Activated T-cell treated with anti-CD3 and anti-CD28 coated beads, Interleukin-2, amount 50 U/mL, for 72 hours (primary cell): ENCODE results near the gene ATOH7. TPM values are rescaled to one million over a fixed set of nuclear protein-coding genes. Genes with fewer than 3 reads are reported as not detected.
"Not testable (repeated sequence)": the region's sequence is repeated elsewhere in the genome, so short reads cannot be mapped to it uniquely, and the experiment has no call there.

Experiments used
- ATAC-seq, 2 donors: fragments of 150-1000 bp; cut with Tn5 transposase; replicated peaks in 1 of 2; 2 replicates each; pipeline ENCODE4 v1.10.0; 2021; ENCODE audit warnings: moderate library complexity in 2 of 2, mild to moderate bottlenecking in 1 of 2
- DNase-seq, 2 donors: peaks; one replicate each; pipeline ENCODE4 v3.0.0; 2021 to 2022; ENCODE audit warnings: mixed read lengths in 1 of 2
- H3K27ac Mint-ChIP-seq: one replicate; pipeline ENCODE4 v1.8.0; 2022; ENCODE audit warnings: mild to moderate bottlenecking, moderate library complexity, mixed read lengths
- H3K27me3 Mint-ChIP-seq: one replicate; pipeline ENCODE4 v1.8.0; 2022; ENCODE audit warnings: low read depth, mixed read lengths
- H3K36me3 Mint-ChIP-seq, 2 donors: one replicate each; pipeline ENCODE4 v1.8.0; 2022; ENCODE audit warnings: mixed read lengths in 2 of 2, mild to moderate bottlenecking in 1 of 2; ENCODE audit not compliant: insufficient read depth in 2 of 2
- H3K4me1 Mint-ChIP-seq: one replicate; pipeline ENCODE4 v1.8.0; 2022; ENCODE audit warnings: low read depth, mixed read lengths
- H3K4me3 Mint-ChIP-seq, 2 donors: one replicate each; pipeline ENCODE4 v1.8.0; 2022; ENCODE audit warnings: mild to moderate bottlenecking in 2 of 2, mixed read lengths in 2 of 2, moderate library complexity in 2 of 2
- H3K9me3 Mint-ChIP-seq, 2 donors: one replicate each; pipeline ENCODE4 v1.8.0; 2022; ENCODE audit warnings: mixed read lengths in 2 of 2
- total RNA-seq, 2 donors: library from RNA; stranded (reverse); gene quantifications; one replicate each; pipeline ENCODE4 v1.2.3, GENCODE V29; 2022

ATOH7 gene
- total RNA-seq, 2 donors from 2014 or later = not detected

GRCh38 chr10:68251625-68252495 lies 19.9 kb upstream of the ATOH7 start:
- H3K4me1 Mint-ChIP-seq = peaks cover 8% of the 10 kb centered on the region
- no peaks in the 10 kb centered on the region for H3K36me3 Mint-ChIP-seq
- DNase-seq (no peak), ATAC-seq (no peak)
- H3K27me3 Mint-ChIP-seq = no peaks in the 10 kb centered on the region
- no peak overlapping the region for H3K4me3 Mint-ChIP-seq
- H3K9me3 Mint-ChIP-seq = no peaks in the 10 kb centered on the region
- H3K27ac Mint-ChIP-seq = no peak overlapping the region

GRCh38 chr10:68251151-68251550 lies 19.2 kb upstream of the ATOH7 start:
- H3K27ac Mint-ChIP-seq = no peak overlapping the region
- no peak for ATAC-seq
- no peaks in the 10 kb centered on the region for H3K36me3 Mint-ChIP-seq
- no peaks in the 10 kb centered on the region for H3K27me3 Mint-ChIP-seq
- peaks cover 8% of the 10 kb centered on the region for H3K4me1 Mint-ChIP-seq
- no peak overlapping the region for H3K4me3 Mint-ChIP-seq
- no peaks in the 10 kb centered on the region for H3K9me3 Mint-ChIP-seq
- DNase-seq = no peak

GRCh38 chr10:68249297-68249696 lies 17.4 kb upstream of the ATOH7 start:
- Mint-ChIP-seq H3K4me3 (no peak overlapping the region), H3K27me3 (no peaks in the 10 kb centered on the region), H3K36me3 (no peaks in the 10 kb centered on the region), H3K27ac (no peak overlapping the region), H3K4me1 (peaks cover 8% of the 10 kb centered on the region), H3K9me3 (no peaks in the 10 kb centered on the region)
- DNase-seq (no peak), ATAC-seq (no peak)

- Mint-ChIP-seq H3K36me3 (no peaks in the 10 kb centered on the region), H3K4me1 (peaks cover 8% of the 10 kb centered on the region), H3K27ac (no peak overlapping the region), H3K4me3 (no peak overlapping the region), H3K27me3 (no peaks in the 10 kb centered on the region), H3K9me3 (no peaks in the 10 kb centered on the region)
- no peak for DNase-seq
- no peak for ATAC-seq
Observed at GRCh38 chr10:68247931-68248330, 16.0 kb upstream of the ATOH7 start.

- H3K4me3 Mint-ChIP-seq, DNase-seq, ATAC-seq, H3K27ac Mint-ChIP-seq, H3K4me1 Mint-ChIP-seq, H3K9me3 Mint-ChIP-seq, H3K27me3 Mint-ChIP-seq, H3K36me3 Mint-ChIP-seq: not testable (repeated sequence)
Observed at GRCh38 chr10:68246397-68246796, 14.5 kb upstream of the ATOH7 start.

GRCh38 chr10:68242051-68242450 lies 10.1 kb upstream of the ATOH7 start:
- no peak for DNase-seq
- Mint-ChIP-seq H3K9me3 (no peaks in the 10 kb centered on the region), H3K4me1 (no peaks in the 10 kb centered on the region), H3K27ac (no peak overlapping the region), H3K27me3 (no peaks in the 10 kb centered on the region), H3K4me3 (no peak overlapping the region), H3K36me3 (no peaks in the 10 kb centered on the region)
- no peak for ATAC-seq

GRCh38 chr10:68239596-68240150 lies 7.8 kb upstream of the ATOH7 start:
- Mint-ChIP-seq H3K4me1 (no peaks in the 10 kb centered on the region), H3K4me3 (no peak overlapping the region), H3K27me3 (no peaks in the 10 kb centered on the region), H3K36me3 (no peaks in the 10 kb centered on the region), H3K27ac (no peak overlapping the region), H3K9me3 (no peaks in the 10 kb centered on the region)
- DNase-seq = no peak
- ATAC-seq = no peak

- Mint-ChIP-seq H3K36me3 (no peaks in the 10 kb centered on the region), H3K27me3 (no peaks in the 10 kb centered on the region), H3K4me1 (no peaks in the 10 kb centered on the region), H3K27ac (no peak overlapping the region), H3K4me3 (no peak overlapping the region), H3K9me3 (no peaks in the 10 kb centered on the region)
- DNase-seq = no peak
- ATAC-seq = no peak
Observed at GRCh38 chr10:68239069-68239468, 7.2 kb upstream of the ATOH7 start.

GRCh38 chr10:68238371-68238770 lies 6.5 kb upstream of the ATOH7 start:
- H3K4me3 Mint-ChIP-seq = no peak overlapping the region
- no peak for DNase-seq
- H3K27me3 Mint-ChIP-seq = peaks cover 5% of the 10 kb centered on the region
- no peaks in the 10 kb centered on the region for H3K36me3 Mint-ChIP-seq
- no peak for ATAC-seq
- no peaks in the 10 kb centered on the region for H3K9me3 Mint-ChIP-seq
- no peak overlapping the region for H3K27ac Mint-ChIP-seq
- no peaks in the 10 kb centered on the region for H3K4me1 Mint-ChIP-seq

GRCh38 chr10:68237173-68237572 lies 5.3 kb upstream of the ATOH7 start:
- ATAC-seq (no peak), DNase-seq (no peak)
- H3K4me3 Mint-ChIP-seq = no peak overlapping the region
- peaks cover 15% of the 10 kb centered on the region for H3K27me3 Mint-ChIP-seq
- no peak overlapping the region for H3K27ac Mint-ChIP-seq
- no peaks in the 10 kb centered on the region for H3K36me3 Mint-ChIP-seq
- H3K9me3 Mint-ChIP-seq = no peaks in the 10 kb centered on the region
- H3K4me1 Mint-ChIP-seq = no peaks in the 10 kb centered on the region

GRCh38 chr10:68235581-68235980 lies 3.7 kb upstream of the ATOH7 start:
- Mint-ChIP-seq H3K27ac (no peak overlapping the region), H3K27me3 (peaks cover 26% of the 10 kb centered on the region), H3K4me3 (no peak overlapping the region), H3K4me1 (peaks cover 9% of the 10 kb centered on the region), H3K36me3 (no peaks in the 10 kb centered on the region), H3K9me3 (no peaks in the 10 kb centered on the region)
- DNase-seq = no peak
- no peak for ATAC-seq

- no peak overlapping the region for H3K27ac Mint-ChIP-seq
- peaks cover 10% of the 10 kb centered on the region for H3K4me1 Mint-ChIP-seq
- no peak overlapping the region for H3K4me3 Mint-ChIP-seq
- ATAC-seq = no peak
- peaks cover 28% of the 10 kb centered on the region for H3K27me3 Mint-ChIP-seq
- H3K9me3 Mint-ChIP-seq = no peaks in the 10 kb centered on the region
- DNase-seq = no peak
- no peaks in the 10 kb centered on the region for H3K36me3 Mint-ChIP-seq
Observed at GRCh38 chr10:68235111-68235510, 3.2 kb upstream of the ATOH7 start.

- Mint-ChIP-seq H3K27ac (no peak overlapping the region), H3K4me3 (no peak overlapping the region), H3K36me3 (no peaks in the 10 kb centered on the region), H3K27me3 (peaks cover 39% of the 10 kb centered on the region), H3K4me1 (peaks cover 10% of the 10 kb centered on the region), H3K9me3 (no peaks in the 10 kb centered on the region)
- DNase-seq (no peak), ATAC-seq (no peak)
Observed at GRCh38 chr10:68233046-68233445, 1.1 kb upstream of the ATOH7 start.
